RWPE2 (cell line): ENCODE data around the gene GLYATL1.
"Not testable (repeated sequence)": the region's sequence is repeated elsewhere in the genome, so short reads cannot be mapped to it uniquely, and the experiment has no call there.

Experiments
- ATAC-seq: fragments of 200-7000 bp; cut with Tn5 transposase; 3 replicates; pipeline ENCODE4 v1.9.1; 2021; ENCODE audit warnings: low read depth
- DNase-seq: peaks from one replicate; pipeline ENCODE4 v3.0.0-alpha.2; 2020; ENCODE audit warnings: low spot score
- H3K27ac ChIP-seq: fragments of 450-650 bp; 2 replicates; pipeline ENCODE4 v1.5.1; 2017; ENCODE audit warnings: mild to moderate bottlenecking; ENCODE audit not compliant: poor library complexity, severe bottlenecking
- H3K27me3 ChIP-seq: fragments of 250-450 bp; sonication (Bioruptor Pico); 2 replicates; pipeline ENCODE4 v1.5.1; 2021; ENCODE audit warnings: mild to moderate bottlenecking, moderate library complexity; ENCODE audit not compliant: insufficient read depth, poor library complexity, severe bottlenecking
- H3K36me3 ChIP-seq: fragments of 250-450 bp; sonication (Bioruptor Pico); 2 replicates; pipeline ENCODE4 v1.5.1; 2020; ENCODE audit warnings: low read depth, mild to moderate bottlenecking, moderate library complexity
- H3K4me1 ChIP-seq: fragments of 250-450 bp; sonication (Bioruptor Pico); 2 replicates; pipeline ENCODE4 v1.5.1; 2021; ENCODE audit warnings: mild to moderate bottlenecking, moderate library complexity; ENCODE audit not compliant: insufficient read depth, poor library complexity, severe bottlenecking
- H3K4me3 ChIP-seq: fragments of 250-450 bp; sonication (Bioruptor Pico); 2 replicates; pipeline ENCODE4 v1.5.1; 2021; ENCODE audit warnings: mild to moderate bottlenecking, moderate library complexity; ENCODE audit not compliant: severe bottlenecking
- H3K9me3 ChIP-seq: fragments of 250-450 bp; sonication (Bioruptor Pico); 2 replicates; pipeline ENCODE4 v1.5.1; 2021; ENCODE audit warnings: mild to moderate bottlenecking, moderate library complexity; ENCODE audit not compliant: severe bottlenecking
- CTCF ChIP-seq: fragments of 450-650 bp; IDR thresholded peaks from one replicate; pipeline ENCODE4 v1.5.1; 2017; ENCODE audit warnings: mild to moderate bottlenecking, moderate library complexity; ENCODE audit not compliant: poor library complexity, severe bottlenecking

The GLYATL1 gene

GRCh38 chr11:58999291-58999680 lies 60.0 kb downstream of the GLYATL1 start:
- Histone ChIP-seq H3K9me3 (no peaks in the 10 kb centered on the region), H3K4me3 (no peak overlapping the region), H3K4me1 (no peaks in the 10 kb centered on the region), H3K27ac (no peak overlapping the region), H3K27me3 (no peaks in the 10 kb centered on the region), H3K36me3 (no peaks in the 10 kb centered on the region)
- TF ChIP-seq CTCF, result no peak
- ATAC-seq (no peak), DNase-seq (no peak)

GRCh38 chr11:59000003-59000402 lies 60.7 kb downstream of the GLYATL1 start:
- H3K27ac ChIP-seq, result no peak overlapping the region
- TF ChIP-seq CTCF, result no peak
- no peaks in the 10 kb centered on the region for H3K36me3 ChIP-seq
- H3K4me3 ChIP-seq, result no peak overlapping the region
- H3K4me1 ChIP-seq, result no peaks in the 10 kb centered on the region
- no peak for ATAC-seq
- H3K27me3 ChIP-seq, result no peaks in the 10 kb centered on the region
- DNase-seq, result no peak
- H3K9me3 ChIP-seq, result no peaks in the 10 kb centered on the region

- not testable (repeated sequence) for H3K4me1 ChIP-seq, H3K27me3 ChIP-seq, H3K9me3 ChIP-seq, H3K4me3 ChIP-seq, DNase-seq, ATAC-seq, H3K27ac ChIP-seq, H3K36me3 ChIP-seq
These were observed 62.7 kb downstream of the GLYATL1 start for GRCh38 chr11:59002006-59002405.
